HFFc6 (cell line): Measurements from ENCODE around the gene HOXA5. TPM values are rescaled to one million over a fixed set of nuclear protein-coding genes. Genes with fewer than 3 reads are reported as not detected.

ENCODE experiments used
- DNase-seq: peaks from one replicate; pipeline ENCODE4 v3.0.0-alpha.2; 2018
- H3K27ac Mint-ChIP-seq: 2 replicates; pipeline ENCODE4 v1.8.0; 2020; ENCODE audit warnings: mild to moderate bottlenecking, mixed read lengths
- H3K27me3 Mint-ChIP-seq: 2 replicates; pipeline ENCODE4 v1.8.0; 2021; ENCODE audit warnings: mild to moderate bottlenecking, moderate library complexity, mixed read lengths; ENCODE audit not compliant: insufficient read depth
- H3K36me3 Mint-ChIP-seq: 2 replicates; pipeline ENCODE4 v1.8.0; 2021; ENCODE audit warnings: low read depth, mixed read lengths
- H3K4me1 Mint-ChIP-seq: 2 replicates; pipeline ENCODE4 v1.8.0; 2020; ENCODE audit warnings: low read depth, mixed read lengths
- H3K4me3 Mint-ChIP-seq: 2 replicates; pipeline ENCODE4 v1.8.0; 2020; ENCODE audit warnings: mild to moderate bottlenecking, moderate library complexity, mixed read lengths
- H3K9me3 Mint-ChIP-seq: 2 replicates; pipeline ENCODE4 v1.8.0; 2020; ENCODE audit warnings: mild to moderate bottlenecking, mixed read lengths
- total RNA-seq, 6 experiments: library from RNA; stranded (reverse); fragmentation: NEBNext Ultra II Directional; extraction: Animal tissue kit (Norgen Biotek cat#: 25700); gene quantifications; 2 replicates in 1 of 6; 3 replicates in 5 of 6; pipeline ENCODE4 v1.2.3, GENCODE V29; 2021
- TF ChIP-seq, protein P1 (sequence below): fragments of 200-600 bp; sonication (generic); IDR thresholded peaks from 2 replicates; pipeline ENCODE4 v1.5.0; 2021; ENCODE audit warnings: antibody characterized with exemption, mild to moderate bottlenecking

The HOXA5 gene
- total RNA-seq, 6 experiments from 2014 or later: 2.0 to 3.8 (median 2.8) TPM

DNA sequence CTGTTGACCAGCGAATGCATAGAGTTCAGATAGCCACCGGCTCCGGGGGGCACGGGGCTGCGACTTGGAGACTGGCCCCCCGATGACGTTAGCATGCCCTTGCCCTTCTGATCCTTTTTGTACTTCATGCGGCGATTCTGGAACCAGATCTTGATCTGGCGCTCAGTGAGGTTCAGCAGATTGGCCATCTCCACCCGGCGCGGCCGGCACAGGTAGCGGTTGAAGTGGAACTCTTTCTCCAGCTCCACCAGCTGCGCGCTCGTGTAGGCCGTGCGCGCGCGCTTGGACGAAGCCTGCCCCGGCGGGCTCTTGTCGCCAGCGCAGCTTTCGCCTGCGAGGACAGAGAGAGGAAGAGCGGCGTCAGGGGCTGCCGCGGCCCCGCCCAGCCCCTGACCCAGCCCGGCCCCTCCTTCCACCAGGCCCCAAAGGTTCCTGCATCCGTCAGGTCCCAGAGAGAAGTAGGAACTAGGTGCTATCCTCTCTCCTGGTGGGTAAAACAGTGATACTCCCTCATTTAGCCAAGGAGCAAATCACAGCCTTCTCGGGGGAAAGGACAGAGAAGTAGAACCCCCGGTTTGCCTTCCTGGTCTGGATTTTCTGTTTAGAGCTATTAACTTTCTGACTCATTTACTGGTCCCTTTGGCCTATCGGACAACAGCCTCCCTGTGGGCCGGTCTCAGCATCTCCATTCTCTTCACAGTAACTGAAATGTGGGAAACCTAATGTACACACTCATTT lies 34.9 kb downstream of the HOXA5 start:
- H3K4me3 Mint-ChIP-seq: no peak overlapping the region
- peaks cover 23% of the 10 kb centered on the region for H3K27me3 Mint-ChIP-seq
- peaks cover 13% of the 10 kb centered on the region for H3K36me3 Mint-ChIP-seq
- DNase-seq: no peak
- H3K9me3 Mint-ChIP-seq: no peaks in the 10 kb centered on the region
- H3K4me1 Mint-ChIP-seq: peaks cover 34% of the 10 kb centered on the region
- no peak overlapping the region for H3K27ac Mint-ChIP-seq
- TF ChIP-seq, protein P1, sequence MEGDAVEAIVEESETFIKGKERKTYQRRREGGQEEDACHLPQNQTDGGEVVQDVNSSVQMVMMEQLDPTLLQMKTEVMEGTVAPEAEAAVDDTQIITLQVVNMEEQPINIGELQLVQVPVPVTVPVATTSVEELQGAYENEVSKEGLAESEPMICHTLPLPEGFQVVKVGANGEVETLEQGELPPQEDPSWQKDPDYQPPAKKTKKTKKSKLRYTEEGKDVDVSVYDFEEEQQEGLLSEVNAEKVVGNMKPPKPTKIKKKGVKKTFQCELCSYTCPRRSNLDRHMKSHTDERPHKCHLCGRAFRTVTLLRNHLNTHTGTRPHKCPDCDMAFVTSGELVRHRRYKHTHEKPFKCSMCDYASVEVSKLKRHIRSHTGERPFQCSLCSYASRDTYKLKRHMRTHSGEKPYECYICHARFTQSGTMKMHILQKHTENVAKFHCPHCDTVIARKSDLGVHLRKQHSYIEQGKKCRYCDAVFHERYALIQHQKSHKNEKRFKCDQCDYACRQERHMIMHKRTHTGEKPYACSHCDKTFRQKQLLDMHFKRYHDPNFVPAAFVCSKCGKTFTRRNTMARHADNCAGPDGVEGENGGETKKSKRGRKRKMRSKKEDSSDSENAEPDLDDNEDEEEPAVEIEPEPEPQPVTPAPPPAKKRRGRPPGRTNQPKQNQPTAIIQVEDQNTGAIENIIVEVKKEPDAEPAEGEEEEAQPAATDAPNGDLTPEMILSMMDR: no peak

DNA sequence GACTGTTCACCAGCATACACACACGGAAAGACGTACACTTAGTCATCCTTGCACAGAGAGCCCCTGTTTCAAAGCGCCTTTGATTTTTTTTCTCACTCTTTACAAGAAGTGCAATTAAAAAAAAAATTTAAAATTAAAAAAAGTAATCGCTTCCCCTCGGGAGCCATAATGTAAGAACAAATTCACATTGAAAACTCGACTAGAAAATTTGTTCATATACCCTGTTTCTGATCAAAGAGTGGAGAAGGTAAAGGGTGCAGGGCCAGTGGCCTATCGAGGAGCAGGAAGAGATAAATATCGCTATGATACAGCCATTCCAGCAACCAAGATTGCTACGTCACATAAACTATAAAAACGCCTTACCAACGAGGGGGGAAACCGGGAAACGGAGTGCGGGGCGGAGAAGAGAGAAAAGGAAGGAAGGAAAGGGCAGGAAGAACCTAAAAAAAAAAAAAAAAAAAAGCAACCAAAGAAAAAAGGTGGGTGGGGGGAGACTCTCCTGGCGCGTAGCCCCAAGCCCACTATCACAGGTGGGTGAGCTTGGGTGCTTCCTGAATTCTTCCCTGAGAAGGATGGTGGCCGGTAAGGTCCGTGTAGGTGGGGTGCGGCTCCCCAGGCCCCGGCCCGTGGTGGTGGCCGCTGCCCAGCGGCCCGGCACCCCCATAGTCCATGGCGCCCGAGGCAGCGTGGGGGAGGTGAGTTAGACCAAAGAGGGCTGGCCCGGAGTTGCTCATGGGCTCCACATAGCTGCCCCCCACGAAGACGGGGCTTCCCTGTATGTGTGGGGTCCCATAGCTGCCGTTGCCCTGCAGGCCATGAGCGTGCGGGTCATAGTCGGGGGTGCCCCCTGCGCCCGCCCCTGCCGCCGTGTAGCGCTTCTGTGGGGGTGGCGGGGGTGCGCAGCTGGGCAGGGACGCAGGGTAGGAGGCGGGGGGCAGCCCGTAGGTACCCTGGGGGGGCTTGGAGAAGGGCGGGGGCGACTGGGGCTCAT lies 35.8 kb downstream of the HOXA5 start:
- no peaks in the 10 kb centered on the region for H3K9me3 Mint-ChIP-seq
- peaks cover 14% of the 10 kb centered on the region for H3K36me3 Mint-ChIP-seq
- H3K4me3 Mint-ChIP-seq: no peak overlapping the region
- peaks cover 31% of the 10 kb centered on the region for H3K27me3 Mint-ChIP-seq
- TF ChIP-seq, protein P1: no peak
- DNase-seq: no peak
- H3K27ac Mint-ChIP-seq: no peak overlapping the region
- H3K4me1 Mint-ChIP-seq: peaks cover 42% of the 10 kb centered on the region

DNA sequence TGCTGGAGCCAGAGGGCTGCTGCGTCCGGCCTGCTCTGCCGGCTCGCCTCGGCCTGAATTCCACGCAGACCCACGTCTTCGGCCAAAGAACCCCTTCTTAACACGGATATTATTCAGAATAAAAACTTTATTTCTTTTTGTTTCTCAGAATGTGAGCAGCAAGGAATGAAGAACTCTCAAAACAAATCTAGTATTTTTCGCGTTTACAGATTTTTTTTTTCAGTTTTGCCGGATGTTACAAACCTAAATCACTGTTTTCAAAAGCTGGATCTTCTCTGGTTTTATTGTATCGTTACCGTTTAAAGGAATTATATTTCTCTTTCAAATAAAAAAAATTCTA lies 36.6 kb downstream of the HOXA5 start:
- H3K4me1 Mint-ChIP-seq: peaks cover 43% of the 10 kb centered on the region
- no peaks in the 10 kb centered on the region for H3K9me3 Mint-ChIP-seq
- peaks cover 37% of the 10 kb centered on the region for H3K27me3 Mint-ChIP-seq
- peaks cover 14% of the 10 kb centered on the region for H3K36me3 Mint-ChIP-seq
- TF ChIP-seq, protein P1: no peak
- DNase-seq: no peak
- H3K27ac Mint-ChIP-seq: no peak overlapping the region
- peak overlapping the region; percentile 24; the same call in 1 of the 2 replicates for H3K4me3 Mint-ChIP-seq

DNA sequence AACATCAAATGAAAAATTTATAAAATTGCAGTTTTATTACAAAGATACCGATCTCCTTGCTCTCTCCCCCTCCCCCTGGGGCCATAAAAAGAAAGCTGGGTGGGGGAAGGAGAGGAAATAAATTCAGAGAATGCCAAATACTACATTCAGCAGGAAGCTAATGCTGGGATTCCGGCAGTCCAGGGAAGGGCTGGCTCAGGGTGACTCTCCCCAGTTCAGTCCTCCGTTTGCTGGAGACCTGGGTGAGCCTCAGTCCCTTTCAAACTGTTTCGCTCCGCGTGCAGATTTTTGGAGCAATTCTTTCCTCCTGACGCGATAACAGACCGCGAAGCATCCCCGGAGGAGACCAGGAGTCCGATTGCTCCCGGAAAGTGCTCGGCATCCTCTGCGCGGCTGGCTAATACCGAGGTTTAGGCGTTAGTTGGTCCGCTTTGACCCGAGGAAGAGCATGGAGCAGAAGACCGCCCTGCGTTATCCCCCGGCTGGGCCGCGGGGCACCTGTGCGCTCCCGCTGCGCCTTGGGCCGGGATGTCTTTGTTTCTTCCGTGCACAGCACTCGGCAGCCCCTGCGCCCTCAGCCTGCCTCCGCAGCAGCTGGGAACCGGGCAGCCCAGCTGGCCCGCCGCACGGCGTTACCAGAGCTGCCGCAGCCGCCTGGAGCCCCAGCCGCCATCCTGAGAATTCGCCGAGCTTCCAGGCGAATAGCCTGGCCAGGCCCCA lies 37.1 kb downstream of the HOXA5 start:
- Mint-ChIP-seq H3K4me1 (peaks cover 38% of the 10 kb centered on the region), H3K9me3 (no peaks in the 10 kb centered on the region), H3K4me3 (peak overlapping the region; percentile 43; the same call in 1 of the 2 replicates), H3K27ac (no peak overlapping the region), H3K27me3 (peaks cover 42% of the 10 kb centered on the region), H3K36me3 (peaks cover 19% of the 10 kb centered on the region)
- TF ChIP-seq, protein P1: no peak
- no peak for DNase-seq

DNA sequence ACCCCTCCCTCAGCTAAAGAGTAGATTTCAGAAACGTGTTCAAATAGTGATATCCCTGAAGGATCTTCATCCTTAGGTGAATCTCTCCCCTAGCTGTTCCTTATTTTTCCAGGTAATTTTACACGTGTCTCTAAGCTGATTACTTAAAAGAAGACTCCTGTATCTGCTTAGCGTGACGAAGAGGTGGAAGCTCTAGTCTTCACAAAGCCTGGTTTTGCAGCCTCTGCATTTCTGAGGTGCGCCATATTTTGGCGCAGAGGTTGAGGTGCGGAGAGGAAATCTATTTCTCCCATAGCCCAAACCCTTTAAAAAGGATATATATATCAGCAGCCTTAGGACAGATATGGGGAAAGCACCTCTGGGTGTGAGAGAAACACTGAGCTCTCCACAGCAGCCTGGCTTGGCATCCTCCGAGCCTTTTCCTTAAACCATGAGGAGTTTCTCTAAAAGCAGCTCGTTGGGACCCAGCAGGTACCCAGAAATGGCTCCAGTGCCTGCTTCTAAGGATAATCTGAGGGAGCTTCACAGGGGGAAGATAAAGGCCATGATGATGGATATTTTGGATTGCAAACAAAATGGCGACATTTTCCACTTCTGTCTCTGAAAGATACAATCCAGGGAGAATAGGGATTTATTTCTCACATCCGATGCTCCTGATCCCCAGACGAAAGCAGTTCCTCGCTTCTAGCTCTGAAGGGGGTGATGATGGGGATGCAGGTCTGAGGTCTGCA lies 38.0 kb downstream of the HOXA5 start:
- TF ChIP-seq, protein P1: no peak
- peaks cover 27% of the 10 kb centered on the region for H3K36me3 Mint-ChIP-seq
- no peak for DNase-seq
- H3K27me3 Mint-ChIP-seq: peaks cover 44% of the 10 kb centered on the region
- H3K9me3 Mint-ChIP-seq: no peaks in the 10 kb centered on the region
- no peak overlapping the region for H3K27ac Mint-ChIP-seq
- peaks cover 29% of the 10 kb centered on the region for H3K4me1 Mint-ChIP-seq
- no peak overlapping the region for H3K4me3 Mint-ChIP-seq
